GM12878 (cell line): Measurements from ENCODE around the gene IQCF5. TPM values are rescaled to one million over a fixed set of nuclear protein-coding genes. Genes with fewer than 3 reads are reported as not detected.

ENCODE experiments used
- ATAC-seq: fragments of 200-7000 bp; cut with Tn5 transposase; 3 replicates; pipeline ENCODE4 v1.9.1; 2020; ENCODE audit warnings: mild to moderate bottlenecking, moderate library complexity
- BruUV-seq: library from RNA; stranded (reverse); fragments of 400-500 nt; replicated peaks from 2 replicates; lab custom pipeline; 2021; lab: Mats Ljungman, UMichigan
- CTCF ChIA-PET: fragments of 300-600 bp; sonication (Branson Sonifier 250); formaldehyde crosslinking; extraction: SDS; loops from one replicate; lab custom pipeline; 2021; ENCODE audit warnings: inconsistent platforms; lab: Yijun Ruan, JAX
- POLR2A ChIA-PET: fragments of 350-600 bp; formaldehyde crosslinking; extraction: SDS; loops from one replicate; lab custom pipeline; 2021; ENCODE audit warnings: inconsistent platforms; lab: Charles Lee
- RAD21 ChIA-PET: fragments of 300-600 bp; sonication (Branson Sonifier 250); formaldehyde crosslinking; loops from one replicate; lab custom pipeline; 2023; ENCODE audit warnings: antibody characterized with exemption; ENCODE audit not compliant: unreplicated experiment; lab: Charles Lee
- SMC1A ChIA-PET: fragments of 300-600 bp; sonication (Branson Sonifier 250); formaldehyde crosslinking; loops from one replicate; lab custom pipeline; 2023; ENCODE audit not compliant: unreplicated experiment, uncharacterized antibody; lab: Charles Lee
- DNase-seq: peaks from one replicate; pipeline ENCODE4 v3.0.0-alpha.2; 2011; ENCODE audit warnings: low read depth, low spot score
- FAIRE-seq: peaks from 3 replicates; lab custom pipeline; 2011; peaks lifted over from hg19 to GRCh38; lab: Jason Lieb, UNC
- H2AFZ ChIP-seq: 2 replicates; pipeline ENCODE4 v1.6.0; 2011; ENCODE audit warnings: low read depth, low read length, control low read depth; ENCODE audit not compliant: control insufficient read depth
- H3K27ac ChIP-seq: 2 replicates; pipeline ENCODE4 v1.5.1; 2011; ENCODE audit warnings: control low read depth; ENCODE audit not compliant: control insufficient read depth, insufficient read depth
- H3K27me3 ChIP-seq, 2 experiments: replicated peaks in 1 of 2; 2 replicates each; pipeline versions ENCODE4 v1.6.0 to v1.6.1; 2011; ENCODE audit warnings: low read length in 1 of 2; ENCODE audit not compliant: control insufficient read depth in 2 of 2, insufficient read depth in 2 of 2
- H3K36me3 ChIP-seq, 2 experiments: 2 replicates each; pipeline ENCODE4 v1.5.1; 2011; ENCODE audit warnings: low read length in 1 of 2; ENCODE audit not compliant: control insufficient read depth in 2 of 2, insufficient read depth in 2 of 2
- H3K4me1 ChIP-seq: 2 replicates; pipeline ENCODE4 v1.6.1; 2011; ENCODE audit warnings: mild to moderate bottlenecking, low read length, moderate library complexity, mixed read lengths; ENCODE audit not compliant: control insufficient read depth, insufficient read depth
- H3K4me2 ChIP-seq: 2 replicates; pipeline ENCODE4 v1.6.0; 2011; ENCODE audit warnings: control low read depth; ENCODE audit not compliant: control insufficient read depth, insufficient read depth
- H3K4me3 ChIP-seq: fragments of 200-600 bp; sonication (generic); 2 replicates; pipeline ENCODE4 v1.5.1; 2016
- H3K79me2 ChIP-seq: 2 replicates; pipeline ENCODE4 v1.6.0; 2011; ENCODE audit warnings: low read length; ENCODE audit not compliant: control insufficient read depth, insufficient read depth
- H3K9ac ChIP-seq: 2 replicates; pipeline ENCODE4 v1.8.0; 2011; ENCODE audit warnings: low read length, control low read depth, mixed read lengths; ENCODE audit not compliant: control insufficient read depth, insufficient read depth
- H3K9me3 ChIP-seq: replicated peaks from 3 replicates; pipeline ENCODE4 v1.5.1; 2011; ENCODE audit warnings: mild to moderate bottlenecking, low read length; ENCODE audit not compliant: control insufficient read depth, insufficient read depth
- H4K20me1 ChIP-seq: 2 replicates; pipeline ENCODE4 v1.6.0; 2011; ENCODE audit not compliant: control insufficient read depth, insufficient read depth
- FOXK2 ChIP-seq: fragments of 450-650 bp; IDR thresholded peaks from 2 replicates; pipeline ENCODE4 v1.6.1; 2017; ENCODE audit warnings: mild to moderate bottlenecking, moderate library complexity
- HDAC2 ChIP-seq: fragments of 200-600 bp; sonication (generic); IDR thresholded peaks from 2 replicates; pipeline ENCODE4 v1.6.1; 2017
- IRF3 ChIP-seq: fragments of 450-650 bp; IDR thresholded peaks from 2 replicates; pipeline ENCODE4 v1.6.1; 2014; ENCODE audit warnings: mild to moderate bottlenecking
- KAT2A ChIP-seq: conservative IDR thresholded peaks from 2 replicates; pipeline ENCODE4 v1.6.1; 2011; ENCODE audit warnings: low read depth, low read length; ENCODE audit not compliant: control insufficient read depth
- PML ChIP-seq: IDR thresholded peaks from 2 replicates; pipeline ENCODE4 v1.6.1; 2012; ENCODE audit warnings: low read length, inconsistent platforms
- SMARCA5 ChIP-seq: fragments of 450-650 bp; IDR thresholded peaks from 2 replicates; pipeline ENCODE4 v1.6.1; 2017; ENCODE audit warnings: mild to moderate bottlenecking
- USF1 ChIP-seq: IDR thresholded peaks from 2 replicates; pipeline ENCODE4 v1.6.1; 2011; ENCODE audit warnings: borderline replicate concordance, low read depth, mild to moderate bottlenecking, moderate library complexity, mixed read lengths, low read length; ENCODE audit not compliant: insufficient read depth; ENCODE audit errors: extremely low read length
- ZNF592 ChIP-seq: fragments of 450-650 bp; IDR thresholded peaks from 2 replicates; pipeline ENCODE4 v1.6.1; 2017; ENCODE audit warnings: mild to moderate bottlenecking, moderate library complexity
- WGBS: methylation state at CpG from one replicate; pipeline ENCODE4 v1.1.6; 2016; ENCODE audit warnings: low lambda C conversion rate; ENCODE audit not compliant: insufficient replicate concordance, insufficient coverage; ENCODE audit errors: missing lambda C conversion rate; 5-methylcytosine and 5-hydroxymethylcytosine counted together
- in situ Hi-C: fragments of 300-500 bp; cut with MboI; formaldehyde crosslinking; loops from 9 replicates; pipeline ENCODE4 v1.14.3; 2018; ENCODE audit warnings: mixed read lengths
- intact Hi-C: fragments of 100-400 bp; cut with micrococcal nuclease; formaldehyde crosslinking; loops from one replicate; pipeline ENCODE4 v1.14.2; 2022; ENCODE audit not compliant: unreplicated experiment
- polyA plus RNA-seq, 11 experiments: library from polyadenylated mRNA; depleted of rRNA in 4 of 11; unstranded in 6 of 11; stranded (reverse) in 5 of 11; fragments of >200 nt; fragmentation: Nextera tagmentation in 4 of 11; fragmentation: Illumina TruSeq in 1 of 11; extraction: Ambion mirVana in 4 of 11; extraction: Trizol in 1 of 11; gene quantifications; 1 replicate in 1 of 11; 2 replicates in 10 of 11; pipeline versions ENCODE4 v1.2.1 to v1.2.3, GENCODE V29; 2011 to 2016; ENCODE audit warnings: inconsistent platforms in 2 of 11, missing spikeins in 2 of 11, low read depth in 1 of 11
- total RNA-seq, 4 experiments: library from RNA; depleted of rRNA in 3 of 4; stranded (reverse); fragments of >200 nt in 3 of 4; fragmentation: Illumina TruSeq in 1 of 4; extraction: Trizol in 1 of 4; gene quantifications; 2 replicates each; pipeline versions ENCODE4 v1.2.1 to v1.2.3, GENCODE V29; 2013 to 2021

Gene IQCF5
- total and polyA plus RNA-seq, 10 of the 15 experiments (the other 5 are each of a cell fraction or from before 2014, with no cell fraction given) = not detected

- no peak for TF ChIP-seq ZNF592
These were observed 21.4 kb upstream of the IQCF5 start (continued) for GRCh38 chr3:51896607-51897305.

GRCh38 chr3:51894939-51895338 lies 19.5 kb upstream of the IQCF5 start:
- H3K27ac ChIP-seq = no peak overlapping the region
- H3K36me3 ChIP-seq = no peaks in the 10 kb centered on the region
- DNase-seq (no peak), FAIRE-seq (no peak), ATAC-seq (no peak)
- POLR2A ChIA-PET = no interaction called here
- H3K4me1 ChIP-seq = no peaks in the 10 kb centered on the region
- H2AFZ ChIP-seq = no peak overlapping the region
- intact Hi-C loops (no loop called here), in situ Hi-C loops (no loop called here)
- no peaks in the 10 kb centered on the region for H3K9me3 ChIP-seq
- TF ChIP-seq USF1 (no peak), FOXK2 (no peak), HDAC2 (no peak), PML (no peak), IRF3 (no peak), KAT2A (no peak), SMARCA5 (no peak)
- no peaks in the 10 kb centered on the region for H3K79me2 ChIP-seq
- H3K4me2 ChIP-seq = no peak overlapping the region
- SMC1A ChIA-PET = no interaction called here
- no peaks in the 10 kb centered on the region for H4K20me1 ChIP-seq
- H3K4me3 ChIP-seq = no peak overlapping the region
- H3K27me3 ChIP-seq = no peaks in the 10 kb centered on the region; a peak in 1 of 4 replicates
- no peak overlapping the region for H3K9ac ChIP-seq
- RAD21 ChIA-PET = no interaction called here
- no TSS peak for BruUV-seq
- CTCF ChIA-PET = no interaction called here
- WGBS = 53% methylated on average over 16 of the region's 16 CpGs
